ENCODE data around the gene AUTS2. TPM values are rescaled to one million over a fixed set of nuclear protein-coding genes. Genes with fewer than 3 reads are reported as not detected.

The AUTS2 gene
- total RNA-seq, 1 experiment from 2014 or later, result 2.5 TPM

DNA sequence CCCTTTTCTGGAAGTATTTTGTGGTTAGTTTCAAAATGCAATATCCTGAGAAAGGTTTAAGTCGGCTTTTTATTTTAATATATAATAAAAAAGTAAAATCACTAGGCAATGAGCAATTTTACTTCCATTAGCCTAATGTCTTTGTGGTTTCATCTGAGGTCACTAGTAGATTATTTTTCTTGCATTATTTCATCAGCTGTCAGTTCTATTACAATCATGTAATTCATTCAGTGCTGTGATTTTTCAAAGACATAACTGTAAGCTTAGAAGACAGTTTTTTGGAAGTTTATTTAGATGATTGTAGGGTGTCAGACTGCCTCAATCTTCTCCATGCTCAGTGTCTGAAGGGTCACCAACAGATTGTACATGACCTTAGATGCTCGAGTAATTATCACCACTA, 965.7 kb downstream of the AUTS2 start:
- ATAC-seq, result no peak
- H3K9me3 ChIP-seq (ENCODE audit: control insufficient read depth, insufficient read depth, low read depth, low read length), result no peaks in the 10 kb centered on the region
- H3K27me3 ChIP-seq (ENCODE audit: control insufficient read depth, insufficient read depth, low read length), result no peaks in the 10 kb centered on the region
- TF ChIP-seq, protein P1, sequence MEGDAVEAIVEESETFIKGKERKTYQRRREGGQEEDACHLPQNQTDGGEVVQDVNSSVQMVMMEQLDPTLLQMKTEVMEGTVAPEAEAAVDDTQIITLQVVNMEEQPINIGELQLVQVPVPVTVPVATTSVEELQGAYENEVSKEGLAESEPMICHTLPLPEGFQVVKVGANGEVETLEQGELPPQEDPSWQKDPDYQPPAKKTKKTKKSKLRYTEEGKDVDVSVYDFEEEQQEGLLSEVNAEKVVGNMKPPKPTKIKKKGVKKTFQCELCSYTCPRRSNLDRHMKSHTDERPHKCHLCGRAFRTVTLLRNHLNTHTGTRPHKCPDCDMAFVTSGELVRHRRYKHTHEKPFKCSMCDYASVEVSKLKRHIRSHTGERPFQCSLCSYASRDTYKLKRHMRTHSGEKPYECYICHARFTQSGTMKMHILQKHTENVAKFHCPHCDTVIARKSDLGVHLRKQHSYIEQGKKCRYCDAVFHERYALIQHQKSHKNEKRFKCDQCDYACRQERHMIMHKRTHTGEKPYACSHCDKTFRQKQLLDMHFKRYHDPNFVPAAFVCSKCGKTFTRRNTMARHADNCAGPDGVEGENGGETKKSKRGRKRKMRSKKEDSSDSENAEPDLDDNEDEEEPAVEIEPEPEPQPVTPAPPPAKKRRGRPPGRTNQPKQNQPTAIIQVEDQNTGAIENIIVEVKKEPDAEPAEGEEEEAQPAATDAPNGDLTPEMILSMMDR (IDR thresholded peaks at IDR 0.05), result no peak
- TF ChIP-seq SIN3A (IDR thresholded peaks at IDR 0.05; ENCODE audit: borderline replicate concordance, insufficient read depth, low read depth, low read length), result no peak
- H3K36me3 ChIP-seq (ENCODE audit: control insufficient read depth, insufficient read depth, low read length), result no peaks in the 10 kb centered on the region
- no peak overlapping the region for H3K4me3 ChIP-seq (ENCODE audit: low read depth in 2 of 2, low read length in 2 of 2)
- in situ Hi-C loops (cut with HindIII; ENCODE audit: low pct_unique_long_range_greater_than_20kb, low sequenced_read_pairs) (no loop called here), intact Hi-C loops (cut with micrococcal nuclease; ENCODE audit: unreplicated experiment) (loop anchor here (2.0 kb wide), 1 partner anchor 19 kb away; no protein-coding TSS in a partner anchor)
- no TSS peak for BruUV-seq (replicated peaks)
- no peaks in the 10 kb centered on the region for H3K4me1 ChIP-seq (ENCODE audit: control insufficient read depth, insufficient read depth, low read length)
- ChIA-PET POLR2A (no interaction called here), CTCF (no interaction called here)
- H3K27ac ChIP-seq (ENCODE audit: low read length), result no peak overlapping the region
- DNase-seq (ENCODE audit: low read depth, low spot score), result no peak

DNA sequence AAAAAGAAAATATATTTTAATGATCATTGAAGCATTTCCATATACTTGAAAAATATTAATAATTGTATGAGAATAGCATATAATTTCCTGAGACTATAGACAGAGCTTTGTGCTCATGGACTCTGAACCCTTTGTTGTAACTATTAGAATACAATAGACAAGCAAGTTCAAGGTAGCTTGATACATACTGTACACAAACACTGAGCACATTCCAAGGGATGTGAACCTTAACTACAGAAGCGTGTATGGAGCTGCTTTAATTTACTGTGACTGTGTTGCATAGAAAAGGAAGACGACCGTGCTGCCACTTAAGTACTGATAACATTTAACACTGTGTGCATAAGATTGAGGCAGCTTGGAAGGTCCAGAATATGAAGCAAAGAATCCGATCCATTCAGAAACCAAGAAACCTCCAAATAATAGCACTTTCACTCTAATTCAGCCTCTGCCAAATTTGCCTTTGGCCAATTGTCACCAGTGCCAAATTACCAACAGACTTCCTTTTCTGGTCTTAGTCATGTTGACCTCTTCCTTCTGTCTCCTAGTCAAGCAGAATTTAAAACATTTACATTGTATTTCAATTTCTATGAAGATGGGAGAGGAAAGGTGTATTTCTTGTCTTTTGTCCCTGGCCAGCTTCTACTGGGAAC, 967.6 kb downstream of the AUTS2 start:
- BruUV-seq (replicated peaks), result no TSS peak
- ChIA-PET POLR2A (no interaction called here), CTCF (no interaction called here)
- TF ChIP-seq SIN3A (IDR thresholded peaks at IDR 0.05; ENCODE audit: borderline replicate concordance, insufficient read depth, low read depth, low read length), result no peak
- TF ChIP-seq TCF7L2 (IDR thresholded peaks at IDR 0.05; ENCODE audit: low read depth, low read length), result no peak
- TF ChIP-seq, protein P1 (IDR thresholded peaks at IDR 0.05), result no peak
- no peak for TF ChIP-seq POLR2AphosphoS5 (IDR thresholded peaks at IDR 0.05; ENCODE audit: low read depth, low read length)
- TF ChIP-seq REST (IDR thresholded peaks at IDR 0.05; ENCODE audit: insufficient read depth in 1 of 2, low read depth in 2 of 2, low read length in 1 of 2), result no peak
- no peak for ATAC-seq
- in situ Hi-C loops (cut with HindIII; ENCODE audit: low pct_unique_long_range_greater_than_20kb, low sequenced_read_pairs), result no loop called here
- H3K27me3 ChIP-seq (ENCODE audit: control insufficient read depth, insufficient read depth, low read length), result no peaks in the 10 kb centered on the region
- H3K36me3 ChIP-seq (ENCODE audit: control insufficient read depth, insufficient read depth, low read length), result no peaks in the 10 kb centered on the region
- intact Hi-C loops (cut with micrococcal nuclease; ENCODE audit: unreplicated experiment), result no loop called here
- H3K4me3 ChIP-seq (ENCODE audit: low read depth in 2 of 2, low read length in 2 of 2), result no peak overlapping the region
- no peaks in the 10 kb centered on the region for H3K9me3 ChIP-seq (ENCODE audit: control insufficient read depth, insufficient read depth, low read depth, low read length)
- H3K4me1 ChIP-seq (ENCODE audit: control insufficient read depth, insufficient read depth, low read length), result no peaks in the 10 kb centered on the region
- no peak for DNase-seq (ENCODE audit: low read depth, low spot score)
- no peak overlapping the region for H3K27ac ChIP-seq (ENCODE audit: low read length)

Measured in Panc1 (cell line).